Uterus (tissue), 2 donors: ENCODE measurements around the gene P2RY1.
"Not testable (repeated sequence)": the region's sequence is repeated elsewhere in the genome, so short reads cannot be mapped to it uniquely, and the experiment has no call there.

Experiments used
- CTCF ChIP-seq, 4 experiments: fragments of 200-600 bp in 2 of 4; fragments of 450-650 bp in 2 of 4; sonication (generic) in 2 of 4; IDR thresholded peaks; one replicate each; pipeline ENCODE4 v1.5.1; 2016 to 2019; ENCODE audit warnings: antibody characterized with exemption in 4 of 4, mild to moderate bottlenecking in 2 of 4, moderate library complexity in 1 of 4
- POLR2A ChIP-seq, 2 donors: fragments of 450-650 bp; IDR thresholded peaks; one replicate each; pipeline ENCODE4 v1.6.1; 2016; ENCODE audit warnings: antibody characterized with exemption in 2 of 2, mild to moderate bottlenecking in 1 of 2, moderate library complexity in 1 of 2

- not testable (repeated sequence) for TF ChIP-seq CTCF, POLR2A (IDR thresholded peaks at IDR 0.05)
Observed at GRCh38 chr3:152873314-152873713, 38.4 kb downstream of the P2RY1 start.
